Mucosa of descending colon (tissue), 3 donors: ENCODE results near the gene PRRT1B. TPM values are rescaled to one million over a fixed set of nuclear protein-coding genes. Genes with fewer than 3 reads are reported as not detected.
"Not testable (repeated sequence)": the region's sequence is repeated elsewhere in the genome, so short reads cannot be mapped to it uniquely, and the experiment has no call there.

ENCODE experiments used
- ATAC-seq: fragments of 200-7000 bp; cut with Tn5 transposase; one replicate; pipeline ENCODE4 v1.9.1; 2020; ENCODE audit warnings: mild to moderate bottlenecking, moderate library complexity
- DNase-seq, 3 donors: peaks; one replicate each; pipeline ENCODE4 v3.0.0-alpha.2; 2020
- H3K36me3 ChIP-seq: fragments of 200-600 bp; one replicate; pipeline ENCODE4 v1.8.0; 2021; ENCODE audit warnings: low read depth, mild to moderate bottlenecking
- H3K4me1 ChIP-seq: fragments of 200-600 bp; one replicate; pipeline ENCODE4 v1.8.0; 2021; ENCODE audit warnings: low read depth, mild to moderate bottlenecking
- H3K4me3 ChIP-seq: fragments of 200-600 bp; one replicate; pipeline ENCODE4 v1.8.0; 2021; ENCODE audit warnings: mild to moderate bottlenecking
- H3K9me3 ChIP-seq: fragments of 200-600 bp; one replicate; pipeline ENCODE4 v1.8.0; 2021; ENCODE audit warnings: mild to moderate bottlenecking
- CTCF ChIP-seq: fragments of 200-600 bp; IDR thresholded peaks from one replicate; pipeline ENCODE4 v1.8.0; 2022; ENCODE audit warnings: antibody characterized with exemption, mild to moderate bottlenecking
- intact Hi-C, 2 donors: fragments of 100-400 bp; cut with DNase I in 1 of 2; cut with micrococcal nuclease in 1 of 2; formaldehyde crosslinking; loops; one replicate each; pipeline versions ENCODE4 v1.11.0 to v1.11.1; 2022; cut with DNase I, micrococcal nuclease
- total RNA-seq, 3 donors: library from RNA; stranded (reverse); fragmentation: NEBNext Ultra II Directional in 2 of 3; extraction: Animal tissue kit (Norgen Biotek cat#: 25700) in 2 of 3; gene quantifications; one replicate each; pipeline versions ENCODE4 v1.2.1 to v1.2.4, GENCODE V29; 2021 to 2023
- donor health status: DM: no; HTN: no; CAD: no; lungs with moderate emphysema.
- donor health status: DM: no; HTN: no; CAD: no.
- donor health status: DM: no; HTN: yes; CAD: no.

Gene PRRT1B
- total RNA-seq, 3 donors from 2014 or later = 1.9 to 9.4 (median 2.9) TPM

GRCh38 chr9:131511880-131512279 lies 33.4 kb upstream of the PRRT1B start:
- Histone ChIP-seq H3K36me3 (no peaks in the 10 kb centered on the region), H3K4me3 (no peak overlapping the region)
- intact Hi-C loops = no loop called here

GRCh38 chr9:131513177-131513576 lies 32.1 kb upstream of the PRRT1B start:
- intact Hi-C loops = no loop called here
- TF ChIP-seq CTCF = no peak
- H3K4me3 ChIP-seq = no peak overlapping the region
- H3K36me3 ChIP-seq = no peaks in the 10 kb centered on the region
- no peaks in the 10 kb centered on the region for H3K9me3 ChIP-seq
- DNase-seq = no peak
- H3K4me1 ChIP-seq = no peaks in the 10 kb centered on the region
- no peak for ATAC-seq

More at GRCh38 chr9:131511880-131512279, 33.4 kb upstream of the PRRT1B start:
- DNase-seq (no peak), ATAC-seq (no peak)
- no peak for TF ChIP-seq CTCF
- Histone ChIP-seq H3K9me3 (no peaks in the 10 kb centered on the region), H3K4me1 (no peaks in the 10 kb centered on the region)

GRCh38 chr9:131515559-131516031 lies 29.7 kb upstream of the PRRT1B start:
- H3K4me1 ChIP-seq, intact Hi-C loops, H3K9me3 ChIP-seq, ATAC-seq, DNase-seq, H3K4me3 ChIP-seq: not testable (repeated sequence)
- peaks cover 10% of the 10 kb centered on the region for H3K36me3 ChIP-seq

GRCh38 chr9:131516100-131516499 lies 29.2 kb upstream of the PRRT1B start:
- Histone ChIP-seq H3K4me3 (no peak overlapping the region), H3K9me3 (no peaks in the 10 kb centered on the region), H3K4me1 (no peaks in the 10 kb centered on the region), H3K36me3 (peaks cover 10% of the 10 kb centered on the region)
- no peak for DNase-seq
- intact Hi-C loops = no loop called here
- no peak for TF ChIP-seq CTCF
- ATAC-seq = no peak

GRCh38 chr9:131516930-131517329 lies 28.4 kb upstream of the PRRT1B start:
- intact Hi-C loops = no loop called here
- peaks cover 10% of the 10 kb centered on the region for H3K36me3 ChIP-seq
- H3K4me3 ChIP-seq = no peak overlapping the region
- no peaks in the 10 kb centered on the region for H3K9me3 ChIP-seq
- no peaks in the 10 kb centered on the region for H3K4me1 ChIP-seq
- ATAC-seq (no peak), DNase-seq (no peak)
- no peak for TF ChIP-seq CTCF

GRCh38 chr9:131517761-131518190 lies 27.5 kb upstream of the PRRT1B start:
- Histone ChIP-seq H3K9me3 (no peaks in the 10 kb centered on the region), H3K36me3 (peaks cover 10% of the 10 kb centered on the region), H3K4me3 (no peak overlapping the region), H3K4me1 (no peaks in the 10 kb centered on the region)
- intact Hi-C loops = no loop called here
- no peak for TF ChIP-seq CTCF
- DNase-seq (no peak), ATAC-seq (no peak)
